ENCODE results near the gene NOS3.

The NOS3 gene

GRCh38 chr7:150981644-150982043, 9.2 kb upstream of the NOS3 start:
- DNase-seq, result no peak

DNA sequence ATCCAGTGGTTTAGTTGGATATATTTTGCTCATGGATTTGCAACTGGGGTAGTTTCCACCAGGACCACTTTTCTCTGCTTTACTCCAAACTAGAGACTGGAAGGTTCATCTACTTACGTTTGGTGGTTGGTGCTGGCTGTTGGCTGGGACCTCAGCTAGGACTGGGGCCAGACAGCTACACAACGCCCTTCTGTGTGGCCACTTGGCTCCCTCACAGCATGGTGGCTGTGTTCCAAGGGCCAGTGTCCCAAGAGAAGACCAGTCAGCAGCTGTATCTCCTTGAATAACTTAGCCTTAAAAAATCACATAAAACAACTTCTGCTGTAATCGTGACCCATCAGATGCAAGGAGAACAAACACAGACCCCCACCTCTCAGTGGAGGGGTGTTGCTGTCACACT, 8.5 kb upstream of the NOS3 start:
- DNase-seq, result no peak

DNA sequence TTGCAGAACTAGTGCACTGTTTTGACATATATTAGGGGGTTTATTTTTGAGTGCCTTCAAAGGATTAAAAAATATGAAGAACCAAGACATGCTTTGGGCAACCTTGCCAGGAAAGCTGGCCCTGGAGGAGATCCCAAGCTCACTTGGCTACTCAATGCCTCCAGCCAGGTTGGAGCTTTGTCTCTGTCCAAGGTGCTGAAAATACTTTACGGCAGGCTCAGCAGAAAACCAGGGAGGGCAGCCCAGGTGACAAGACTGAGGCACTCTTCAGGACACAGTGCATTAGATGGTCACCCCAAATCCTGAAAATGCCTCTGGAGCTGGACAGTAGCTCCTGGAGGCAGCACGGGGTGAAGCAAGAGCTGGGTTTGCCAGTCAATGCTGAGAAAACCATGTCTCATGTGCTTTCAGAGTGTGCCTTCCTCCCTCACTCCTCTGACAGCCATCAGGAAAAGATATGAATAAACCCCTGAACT, 6.9 kb upstream of the NOS3 start:
- DNase-seq, result no peak

DNA sequence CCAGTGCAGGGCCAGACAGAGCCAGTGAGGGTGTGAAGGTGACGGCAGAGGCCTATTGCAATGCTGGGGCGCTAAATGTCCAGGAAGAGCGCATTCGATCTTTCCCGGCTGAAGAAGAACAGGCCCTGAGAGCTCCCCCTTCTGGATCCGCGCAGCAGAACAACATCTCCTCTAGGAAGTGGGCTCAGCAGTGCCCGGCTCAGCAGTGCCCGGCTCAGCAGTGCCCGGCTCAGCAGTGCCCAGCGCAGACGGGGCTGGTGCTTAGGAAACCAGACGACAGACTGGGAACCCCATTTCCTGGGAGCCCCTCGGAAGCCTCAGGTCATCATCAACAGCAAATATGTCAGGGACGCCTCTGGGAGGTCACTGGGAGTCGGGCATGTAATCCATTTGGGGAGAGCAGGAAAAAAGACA, 4.7 kb upstream of the NOS3 start:
- DNase-seq, result peak; percentile 33

DNA sequence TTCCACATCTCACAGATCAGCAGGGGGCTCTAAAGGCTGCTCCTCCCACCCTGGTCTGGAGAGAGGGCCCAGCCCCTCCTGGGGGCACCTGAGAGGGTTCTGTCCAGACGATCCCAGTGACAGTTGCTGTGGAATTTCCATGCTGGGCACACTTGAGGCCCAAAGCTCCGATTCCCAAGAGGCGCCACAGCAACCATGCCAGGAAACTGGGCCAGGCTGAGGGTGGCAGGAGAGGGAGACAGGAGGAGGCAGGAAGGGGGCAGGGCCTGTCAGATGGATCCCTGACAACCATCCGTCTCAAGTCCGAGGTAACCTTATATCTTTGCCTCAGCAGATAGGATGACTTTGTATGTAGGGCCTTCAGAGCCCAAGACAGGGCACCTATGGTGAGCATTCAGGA, 4.3 kb upstream of the NOS3 start:
- DNase-seq, result no peak

DNA sequence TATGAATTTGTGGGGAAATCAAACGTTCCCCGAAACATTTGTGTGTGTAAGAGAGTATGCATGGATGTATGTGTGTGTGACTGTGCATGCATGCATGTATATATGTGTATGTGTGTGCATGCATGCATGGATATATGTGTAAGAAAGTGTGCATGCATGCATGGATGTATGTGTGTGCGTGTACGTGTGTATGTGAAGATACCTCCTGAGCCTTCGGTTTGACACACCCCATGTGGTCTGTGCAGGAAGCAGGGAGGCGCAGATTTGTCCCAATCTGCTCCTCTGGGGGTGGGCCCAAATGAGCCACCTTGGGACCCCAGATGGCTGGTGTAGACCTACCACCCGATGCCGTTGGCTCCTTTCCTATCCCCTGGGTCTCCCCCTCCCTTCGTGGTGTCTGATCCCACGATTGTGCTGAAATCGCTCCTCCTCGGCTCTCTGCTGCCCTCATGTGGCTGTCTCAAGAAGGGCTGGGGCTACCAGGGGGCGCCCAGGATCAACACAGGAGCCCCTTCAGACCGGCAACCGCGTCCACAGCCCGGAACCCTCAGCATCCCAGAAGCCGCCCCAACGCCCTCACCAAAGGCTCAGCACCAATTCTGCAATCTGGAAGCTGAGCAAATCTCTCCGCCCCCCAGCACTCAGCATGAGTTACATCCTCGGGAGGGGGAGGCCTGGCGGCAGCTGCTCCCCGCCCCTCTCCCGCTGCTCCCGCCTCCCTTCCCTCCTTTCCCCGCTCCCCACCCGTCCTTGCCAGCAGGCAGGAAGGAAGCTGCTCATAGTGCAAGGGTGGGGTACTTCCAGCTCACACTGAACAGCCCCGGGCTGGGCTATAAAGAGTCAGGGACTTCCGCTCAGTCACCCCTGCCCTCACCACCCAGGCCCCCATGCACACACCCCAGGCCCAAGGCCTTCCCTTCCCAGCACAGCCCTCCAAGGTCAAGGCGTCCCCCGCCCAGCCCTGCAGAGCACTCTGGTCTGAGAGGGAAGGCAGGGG, 2.3 kb upstream of the NOS3 start:
- DNase-seq, result peak; percentile 62

GRCh38 chr7:150989456-150989855, 1.4 kb upstream of the NOS3 start:
- DNase-seq, result no peak

GRCh38 chr7:150992051-150992640, 1.3 kb downstream of the NOS3 start:
- DNase-seq, result no peak

DNA sequence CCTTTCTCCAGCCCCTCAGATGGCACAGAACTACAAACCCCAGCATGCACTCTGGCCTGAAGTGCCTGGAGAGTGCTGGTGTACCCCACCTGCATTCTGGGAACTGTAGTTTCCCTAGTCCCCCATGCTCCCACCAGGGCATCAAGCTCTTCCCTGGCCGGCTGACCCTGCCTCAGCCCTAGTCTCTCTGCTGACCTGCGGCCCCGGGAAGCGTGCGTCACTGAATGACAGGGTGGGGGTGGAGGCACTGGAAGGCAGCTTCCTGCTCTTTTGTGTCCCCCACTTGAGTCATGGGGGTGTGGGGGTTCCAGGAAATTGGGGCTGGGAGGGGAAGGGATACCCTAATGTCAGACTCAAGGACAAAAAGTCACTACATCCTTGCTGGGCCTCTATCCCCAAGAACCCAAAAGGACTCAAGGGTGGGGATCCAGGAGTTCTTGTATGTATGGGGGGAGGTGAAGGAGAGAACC, 2.1 kb downstream of the NOS3 start:
- peak; percentile 48 for DNase-seq

- no peak for DNase-seq
These were observed 2.7 kb downstream of the NOS3 start for GRCh38 chr7:150993511-150993910.

DNA sequence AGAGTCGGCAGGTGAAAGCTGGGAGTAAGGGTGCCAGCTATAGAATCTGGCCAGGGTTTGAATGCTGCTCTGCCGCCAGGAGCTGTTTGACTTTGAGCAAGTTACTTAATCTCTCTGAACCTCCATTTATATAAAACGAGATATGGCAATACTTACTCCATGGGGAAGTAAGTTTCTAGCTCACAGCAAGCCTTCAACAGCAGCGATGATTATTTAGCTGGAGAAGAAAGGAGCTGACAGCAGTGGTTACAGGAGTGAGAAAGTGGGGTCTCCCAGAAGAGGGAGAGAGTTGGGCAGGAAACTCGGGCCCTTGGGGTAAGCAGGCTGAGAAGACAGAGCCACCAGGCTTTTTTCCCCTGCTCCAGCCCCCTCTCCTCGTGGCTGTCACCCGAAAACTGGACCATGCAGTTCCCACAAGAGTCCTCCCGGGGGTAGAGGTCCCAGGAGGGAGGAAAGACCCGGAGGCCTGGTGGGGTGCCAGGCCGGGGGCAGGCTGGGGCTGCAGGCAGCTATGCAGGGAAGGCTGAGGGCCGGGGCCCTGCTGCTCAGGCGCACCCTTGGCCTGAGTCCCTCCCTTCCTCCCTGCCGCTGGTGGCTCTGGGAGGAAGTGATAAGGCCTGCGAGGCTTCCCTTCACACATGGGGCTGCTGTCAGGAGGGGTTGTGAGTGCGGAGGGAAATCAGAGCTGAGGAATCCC, 3.5 kb downstream of the NOS3 start:
- DNase-seq, result no peak

DNA sequence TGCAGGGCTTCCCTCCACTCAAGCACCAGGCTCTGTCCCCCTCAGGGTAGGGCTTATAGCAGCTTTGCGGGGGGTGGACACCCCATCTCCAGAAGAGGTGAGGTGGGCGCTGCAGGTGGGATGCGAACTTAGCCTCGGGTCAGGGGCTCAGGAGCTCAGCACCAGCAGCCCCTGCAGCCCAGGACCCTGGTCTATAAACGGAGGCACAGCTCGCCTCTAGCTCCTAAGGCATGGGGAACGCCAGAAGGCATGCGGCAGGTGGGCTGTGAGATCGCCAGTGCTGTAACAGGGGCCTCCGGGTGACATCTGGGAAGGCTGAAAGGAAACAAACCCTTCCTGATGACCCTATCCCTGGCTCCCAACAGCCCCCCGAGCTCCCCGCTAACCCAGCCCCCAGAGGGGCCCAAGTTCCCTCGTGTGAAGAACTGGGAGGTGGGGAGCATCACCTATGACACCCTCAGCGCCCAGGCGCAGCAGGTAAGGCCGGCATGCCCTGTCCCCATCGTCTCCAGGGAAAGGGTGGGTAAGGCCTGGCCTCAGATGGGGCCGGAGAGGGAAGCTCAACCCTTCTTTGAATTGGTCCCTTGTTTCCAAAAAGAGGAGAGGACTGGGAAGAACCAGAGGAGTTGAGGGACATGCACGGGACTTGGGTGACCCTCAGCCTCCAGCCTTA, 4.2 kb downstream of the NOS3 start:
- DNase-seq, result no peak

DNA sequence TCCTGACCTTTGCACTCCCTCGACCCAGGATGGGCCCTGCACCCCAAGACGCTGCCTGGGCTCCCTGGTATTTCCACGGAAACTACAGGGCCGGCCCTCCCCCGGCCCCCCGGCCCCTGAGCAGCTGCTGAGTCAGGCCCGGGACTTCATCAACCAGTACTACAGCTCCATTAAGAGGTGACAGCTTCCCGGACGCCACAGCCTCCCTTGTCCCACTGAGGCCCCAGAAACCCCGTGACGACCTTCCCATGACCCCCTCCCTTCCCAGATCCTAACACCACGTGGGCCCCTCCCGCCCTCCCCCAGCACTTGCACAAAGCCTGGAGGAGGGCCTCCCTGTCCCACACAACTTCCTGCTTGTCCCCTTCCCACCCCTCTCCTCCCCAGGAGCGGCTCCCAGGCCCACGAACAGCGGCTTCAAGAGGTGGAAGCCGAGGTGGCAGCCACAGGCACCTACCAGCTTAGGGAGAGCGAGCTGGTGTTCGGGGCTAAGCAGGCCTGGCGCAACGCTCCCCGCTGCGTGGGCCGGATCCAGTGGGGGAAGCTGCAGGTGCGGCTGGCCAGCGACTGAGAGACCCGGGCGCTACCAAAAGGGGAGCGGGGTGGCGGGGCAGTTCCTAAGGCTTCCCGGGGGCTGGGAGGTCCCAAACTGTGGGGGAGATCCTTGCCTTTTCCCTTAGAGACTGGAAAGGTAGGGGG, 5.7 kb downstream of the NOS3 start:
- no peak for DNase-seq

DNA sequence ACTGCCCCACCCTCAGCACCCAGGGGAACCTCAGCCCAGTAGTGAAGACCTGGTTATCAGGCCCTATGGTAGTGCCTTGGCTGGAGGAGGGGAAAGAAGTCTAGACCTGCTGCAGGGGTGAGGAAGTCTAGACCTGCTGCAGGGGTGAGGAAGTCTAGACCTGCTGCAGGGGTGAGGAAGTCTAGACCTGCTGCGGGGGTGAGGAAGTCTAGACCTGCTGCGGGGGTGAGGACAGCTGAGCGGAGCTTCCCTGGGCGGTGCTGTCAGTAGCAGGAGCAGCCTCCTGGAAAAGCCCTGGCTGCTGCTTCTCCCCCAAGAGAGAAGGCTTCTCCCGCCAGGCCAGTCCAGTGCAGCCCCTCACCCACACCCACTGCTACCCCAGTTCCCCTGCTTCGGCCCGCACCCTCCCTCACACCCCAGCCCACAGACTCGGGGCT, 6.3 kb downstream of the NOS3 start:
- no peak for DNase-seq

GRCh38 chr7:150997817-150998216, 7.0 kb downstream of the NOS3 start:
- no peak for DNase-seq

GRCh38 chr7:150998341-150998740, 7.5 kb downstream of the NOS3 start:
- no peak for DNase-seq

GRCh38 chr7:150999001-150999400, 8.2 kb downstream of the NOS3 start:
- no peak for DNase-seq

GRCh38 chr7:150999497-151000230, 8.8 kb downstream of the NOS3 start:
- no peak for DNase-seq

- no peak for DNase-seq
These were observed 10.2 kb downstream of the NOS3 start for GRCh38 chr7:151000897-151001495.

GRCh38 chr7:151001546-151001945, 10.7 kb downstream of the NOS3 start:
- no peak for DNase-seq

- no peak for DNase-seq
These were observed 12.8 kb downstream of the NOS3 start for GRCh38 chr7:151003572-151003971.
